ENCODE measurements around the gene PLSCR5.

The PLSCR5 gene

GRCh38 chr3:146605106-146605505 is at the start of gene PLSCR5:
Gene PLSCR5, minus strand, starts transcription at chr3:146605346. Its CDS starts 134 bp downstream, at chr3:146605212.
- Histone ChIP-seq H3K27me3 (no peaks in the 10 kb centered on the region), H3K36me3 (no peaks in the 10 kb centered on the region), H4K20me1 (no peaks in the 10 kb centered on the region), H3K27ac (no peak within 1 kb of the TSS), H3K9me3 (replicated peaks in 1 of 11) (no peaks in the 10 kb centered on the region), H3K4me1 (no peaks in the 10 kb centered on the region), H3K4me3 (no peak within 1 kb of the TSS), H3K4me2 (no peak within 1 kb of the TSS), H3K9ac (no peak within 1 kb of the TSS)
- TF ChIP-seq Cebpa-rat (IDR thresholded peaks at IDR 0.05) = no peak

GRCh38 chr3:146653978-146654377 is 48.8 kb upstream of the PLSCR5 start:
- Histone ChIP-seq H3K4me1 (no peaks in the 10 kb centered on the region), H3K4me3 (no peak overlapping the region), H3K9ac (no peak overlapping the region), H3K27me3 (no peaks in the 10 kb centered on the region), H4K20me1 (no peaks in the 10 kb centered on the region), H3K27ac (no peak overlapping the region), H3K9me3 (replicated peaks in 1 of 11) (peaks cover 0 to 10% (median 3%) of the 10 kb centered on the region in 11 experiments; a peak in 5 of 22 replicates), H3K4me2 (no peak overlapping the region), H3K36me3 (no peaks in the 10 kb centered on the region; a peak in 1 of 22 replicates)
- no peak for TF ChIP-seq Cebpa-rat (IDR thresholded peaks at IDR 0.05)

GRCh38 chr3:146650691-146651442 is 45.7 kb upstream of the PLSCR5 start:
- no peak for TF ChIP-seq Cebpa-rat (IDR thresholded peaks at IDR 0.05)
- Histone ChIP-seq H3K9ac (no peak overlapping the region), H3K4me2 (no peak overlapping the region), H3K4me3 (no peak overlapping the region), H3K27me3 (no peaks in the 10 kb centered on the region), H3K36me3 (no peaks in the 10 kb centered on the region), H3K4me1 (no peaks in the 10 kb centered on the region), H3K9me3 (replicated peaks in 1 of 11) (no peaks in the 10 kb centered on the region), H4K20me1 (no peaks in the 10 kb centered on the region), H3K27ac (no peak overlapping the region)

GRCh38 chr3:146646261-146646660 is 41.1 kb upstream of the PLSCR5 start:
- no peak overlapping the region for H3K27ac ChIP-seq
- no peak overlapping the region for H3K4me2 ChIP-seq
- H3K9ac ChIP-seq = no peak overlapping the region
- TF ChIP-seq Cebpa-rat (IDR thresholded peaks at IDR 0.05) = no peak
- H4K20me1 ChIP-seq = no peaks in the 10 kb centered on the region
- H3K4me3 ChIP-seq = no peak overlapping the region
- H3K36me3 ChIP-seq = no peaks in the 10 kb centered on the region
- H3K9me3 ChIP-seq (replicated peaks in 1 of 11) = no peaks in the 10 kb centered on the region
- no peaks in the 10 kb centered on the region for H3K27me3 ChIP-seq
- H3K4me1 ChIP-seq = no peaks in the 10 kb centered on the region

GRCh38 chr3:146640955-146641867 is 36.1 kb upstream of the PLSCR5 start:
- Histone ChIP-seq H3K36me3 (no peaks in the 10 kb centered on the region), H4K20me1 (no peaks in the 10 kb centered on the region), H3K9ac (no peak overlapping the region), H3K4me2 (no peak overlapping the region), H3K4me3 (no peak overlapping the region), H3K9me3 (replicated peaks in 1 of 11) (no peaks in the 10 kb centered on the region), H3K27ac (peak overlapping the region in 1 of 11 experiments; percentile 43; a peak in 1 of 22 replicates), H3K4me1 (no peaks in the 10 kb centered on the region), H3K27me3 (no peaks in the 10 kb centered on the region)
- no peak for TF ChIP-seq Cebpa-rat (IDR thresholded peaks at IDR 0.05)

GRCh38 chr3:146640361-146640760 is 35.2 kb upstream of the PLSCR5 start:
- no peaks in the 10 kb centered on the region for H3K27me3 ChIP-seq
- H3K9ac ChIP-seq = no peak overlapping the region
- H3K27ac ChIP-seq = no peak overlapping the region

GRCh38 chr3:146638718-146639117 is 33.6 kb upstream of the PLSCR5 start:
- Histone ChIP-seq H3K9ac (no peak overlapping the region), H4K20me1 (no peaks in the 10 kb centered on the region), H3K4me1 (no peaks in the 10 kb centered on the region), H3K36me3 (no peaks in the 10 kb centered on the region), H3K27ac (no peak overlapping the region), H3K4me3 (no peak overlapping the region), H3K4me2 (no peak overlapping the region), H3K9me3 (replicated peaks in 1 of 11) (no peaks in the 10 kb centered on the region), H3K27me3 (no peaks in the 10 kb centered on the region)
- no peak for TF ChIP-seq Cebpa-rat (IDR thresholded peaks at IDR 0.05)

More at GRCh38 chr3:146640361-146640760, 35.2 kb upstream of the PLSCR5 start:
- Histone ChIP-seq H3K9me3 (replicated peaks in 1 of 11) (no peaks in the 10 kb centered on the region), H3K4me2 (no peak overlapping the region), H3K4me3 (no peak overlapping the region), H3K4me1 (no peaks in the 10 kb centered on the region), H4K20me1 (no peaks in the 10 kb centered on the region), H3K36me3 (no peaks in the 10 kb centered on the region)
- no peak for TF ChIP-seq Cebpa-rat (IDR thresholded peaks at IDR 0.05)

GRCh38 chr3:146637871-146638270 is 32.7 kb upstream of the PLSCR5 start:
- Histone ChIP-seq H3K9ac (no peak overlapping the region), H3K4me1 (no peaks in the 10 kb centered on the region), H3K27me3 (no peaks in the 10 kb centered on the region), H3K9me3 (replicated peaks in 1 of 11) (no peaks in the 10 kb centered on the region), H3K4me2 (no peak overlapping the region), H3K36me3 (no peaks in the 10 kb centered on the region), H3K27ac (no peak overlapping the region), H3K4me3 (no peak overlapping the region), H4K20me1 (no peaks in the 10 kb centered on the region)
- no peak for TF ChIP-seq Cebpa-rat (IDR thresholded peaks at IDR 0.05)

GRCh38 chr3:146636881-146637280 is 31.7 kb upstream of the PLSCR5 start:
- Histone ChIP-seq H3K4me3 (no peak overlapping the region), H3K27ac (no peak overlapping the region), H4K20me1 (no peaks in the 10 kb centered on the region), H3K36me3 (no peaks in the 10 kb centered on the region), H3K27me3 (no peaks in the 10 kb centered on the region), H3K9ac (no peak overlapping the region), H3K9me3 (replicated peaks in 1 of 11) (no peaks in the 10 kb centered on the region), H3K4me2 (no peak overlapping the region), H3K4me1 (no peaks in the 10 kb centered on the region)
- TF ChIP-seq Cebpa-rat (IDR thresholded peaks at IDR 0.05) = no peak
